ENCODE measurements around the gene COBL.
A peak's percentile ranks its signal among the peaks of the same experiment; 100 is the strongest.

Gene COBL

GRCh38 chr7:51349820-51350545, 33.4 kb upstream of the COBL start:
- Histone ChIP-seq H3K36me3 (replicated peaks) (no peaks in the 10 kb centered on the region), H3K27ac (no peak overlapping the region), H3K27me3 (replicated peaks) (no peaks in the 10 kb centered on the region), H3K4me3 (ENCODE audit: low read depth, low read length) (no peak overlapping the region)
- no peak for TF ChIP-seq CTCF (IDR thresholded peaks at IDR 0.05; ENCODE audit: low read depth, low read length, missing control alignments)
- peak; percentile 50 for DNase-seq
- in situ Hi-C loops (cut with HindIII; ENCODE audit: low pct_ligation_motif_present, low sequenced_read_pairs), result no loop called here

- no peak overlapping the region for H3K4me3 ChIP-seq (ENCODE audit: low read depth, low read length)
- in situ Hi-C loops (cut with HindIII; ENCODE audit: low pct_ligation_motif_present, low sequenced_read_pairs), result no loop called here
- no peaks in the 10 kb centered on the region for H3K36me3 ChIP-seq (replicated peaks)
- TF ChIP-seq CTCF (IDR thresholded peaks at IDR 0.05; ENCODE audit: low read depth, low read length, missing control alignments), result no peak
- DNase-seq, result no peak
- no peak overlapping the region for H3K27ac ChIP-seq
- no peaks in the 10 kb centered on the region for H3K27me3 ChIP-seq (replicated peaks)
These were observed 29.5 kb upstream of the COBL start for GRCh38 chr7:51346126-51346525.

GRCh38 chr7:51344406-51345138, 28.0 kb upstream of the COBL start:
- H3K36me3 ChIP-seq (replicated peaks), result no peaks in the 10 kb centered on the region
- no peak overlapping the region for H3K4me3 ChIP-seq (ENCODE audit: low read depth, low read length)
- H3K27me3 ChIP-seq (replicated peaks), result no peaks in the 10 kb centered on the region
- DNase-seq, result no peak
- in situ Hi-C loops (cut with HindIII; ENCODE audit: low pct_ligation_motif_present, low sequenced_read_pairs), result no loop called here
- H3K27ac ChIP-seq, result no peak overlapping the region
- TF ChIP-seq CTCF (IDR thresholded peaks at IDR 0.05; ENCODE audit: low read depth, low read length, missing control alignments), result no peak

GRCh38 chr7:51340936-51341335, 24.3 kb upstream of the COBL start:
- no peaks in the 10 kb centered on the region for H3K27me3 ChIP-seq (replicated peaks)
- TF ChIP-seq CTCF (IDR thresholded peaks at IDR 0.05; ENCODE audit: low read depth, low read length, missing control alignments), result no peak
- no peak overlapping the region for H3K27ac ChIP-seq
- in situ Hi-C loops (cut with HindIII; ENCODE audit: low pct_ligation_motif_present, low sequenced_read_pairs), result no loop called here
- DNase-seq, result no peak
- H3K4me3 ChIP-seq (ENCODE audit: low read depth, low read length), result no peak overlapping the region
- H3K36me3 ChIP-seq (replicated peaks), result no peaks in the 10 kb centered on the region

- H3K27me3 ChIP-seq (replicated peaks), result no peaks in the 10 kb centered on the region
- H3K4me3 ChIP-seq (ENCODE audit: low read depth, low read length), result no peak overlapping the region
- in situ Hi-C loops (cut with HindIII; ENCODE audit: low pct_ligation_motif_present, low sequenced_read_pairs), result no loop called here
- no peak for DNase-seq
- H3K36me3 ChIP-seq (replicated peaks), result no peaks in the 10 kb centered on the region
- no peak overlapping the region for H3K27ac ChIP-seq
- no peak for TF ChIP-seq CTCF (IDR thresholded peaks at IDR 0.05; ENCODE audit: low read depth, low read length, missing control alignments)
These were observed 23.6 kb upstream of the COBL start for GRCh38 chr7:51340029-51340838.

Measured in brain microvascular endothelial cell (primary cell).